A673 (cell line): ENCODE measurements around the gene UST. TPM values are rescaled to one million over a fixed set of nuclear protein-coding genes. Genes with fewer than 3 reads are reported as not detected.

Source experiments
- BruUV-seq: library from RNA; stranded (reverse); fragments of 400-500 nt; replicated peaks from 2 replicates; lab custom pipeline; 2021; lab: Mats Ljungman, UMichigan
- CTCF ChIA-PET: fragments of 300-600 bp; sonication (Branson Sonifier 250); formaldehyde crosslinking; loops from one replicate; lab custom pipeline; 2022; ENCODE audit warnings: antibody characterized with exemption; lab: Charles Lee
- POLR2A ChIA-PET: fragments of 300-600 bp; sonication (Branson Sonifier 250); formaldehyde crosslinking; loops from one replicate; lab custom pipeline; 2022; ENCODE audit warnings: antibody characterized with exemption; ENCODE audit not compliant: low non-redundant PET; lab: Charles Lee
- DNase-seq: peaks from one replicate; pipeline ENCODE4 v3.0.0-alpha.2; 2015; ENCODE audit warnings: low spot score
- H3K27ac ChIP-seq: fragments of 200-600 bp; sonication (generic); 2 replicates; pipeline ENCODE4 v1.5.1; 2016; ENCODE audit warnings: mixed run types, low read depth, mild to moderate bottlenecking, mixed read lengths, antibody characterized with exemption, low read length; ENCODE audit not compliant: poor library complexity, severe bottlenecking
- H3K27me3 ChIP-seq: fragments of 200-600 bp; sonication (generic); replicated peaks from 2 replicates; pipeline ENCODE4 v1.6.1; 2017; ENCODE audit warnings: mixed run types, low read depth, mild to moderate bottlenecking, mixed read lengths, antibody characterized with exemption, low read length; ENCODE audit not compliant: insufficient read depth, poor library complexity
- H3K36me3 ChIP-seq: fragments of 200-600 bp; sonication (generic); 2 replicates; pipeline ENCODE4 v1.6.1; 2016; ENCODE audit warnings: mixed run types, mild to moderate bottlenecking, mixed read lengths, antibody characterized with exemption, low read length; ENCODE audit not compliant: insufficient read depth, poor library complexity, severe bottlenecking
- H3K4me1 ChIP-seq: fragments of 200-600 bp; sonication (generic); 2 replicates; pipeline ENCODE4 v1.6.1; 2017; ENCODE audit warnings: mixed run types, mild to moderate bottlenecking, mixed read lengths, antibody characterized with exemption, low read length; ENCODE audit not compliant: insufficient read depth, poor library complexity, severe bottlenecking
- H3K4me3 ChIP-seq: fragments of 200-600 bp; sonication (generic); 2 replicates; pipeline ENCODE4 v1.5.1; 2016; ENCODE audit warnings: low read depth, mixed run types, mild to moderate bottlenecking, mixed read lengths, low read length; ENCODE audit not compliant: poor library complexity, severe bottlenecking
- H3K9me3 ChIP-seq: fragments of 200-600 bp; sonication (generic); 2 replicates; pipeline ENCODE4 v1.6.1; 2016; ENCODE audit warnings: mixed run types, low read depth, mild to moderate bottlenecking, mixed read lengths, antibody characterized with exemption, low read length; ENCODE audit not compliant: poor library complexity, severe bottlenecking
- CTCF ChIP-seq: fragments of 300-800, 200-600 bp; sonication (generic); conservative IDR thresholded peaks from 2 replicates; pipeline ENCODE4 v1.5.1; 2017; ENCODE audit warnings: low read depth, mild to moderate bottlenecking, antibody characterized with exemption, low read length, moderate library complexity, mixed read lengths
- EZH2 ChIP-seq: fragments of 200-600 bp; sonication (generic); IDR thresholded peaks from 2 replicates; pipeline ENCODE4 v1.6.1; 2017; ENCODE audit warnings: borderline replicate concordance, low read depth, mild to moderate bottlenecking, mixed read lengths, antibody characterized with exemption, low read length; ENCODE audit not compliant: poor library complexity, severe bottlenecking
- intact Hi-C: fragments of 100-400 bp; cut with micrococcal nuclease; formaldehyde crosslinking; loops from one replicate; pipeline ENCODE4 v1.10.0; 2022; ENCODE audit not compliant: unreplicated experiment
- total RNA-seq: library from RNA; stranded (reverse); gene quantifications from 2 replicates; pipeline ENCODE4 v1.2.3, GENCODE V29; 2021

UST gene
- total RNA-seq, 1 experiment from 2014 or later: 1.5 TPM

GRCh38 chr6:148997865-148998264 is 251.0 kb downstream of the UST start:
- Histone ChIP-seq H3K9me3 (peaks cover 7% of the 10 kb centered on the region), H3K4me1 (no peaks in the 10 kb centered on the region), H3K4me3 (no peak overlapping the region), H3K27me3 (no peaks in the 10 kb centered on the region), H3K27ac (no peak overlapping the region), H3K36me3 (no peaks in the 10 kb centered on the region)
- intact Hi-C loops: no loop called here
- CTCF ChIA-PET: no interaction called here
- POLR2A ChIA-PET: no interaction called here
- no TSS peak for BruUV-seq
- TF ChIP-seq CTCF (no peak), EZH2 (no peak)
- peak; percentile 4 for DNase-seq

GRCh38 chr6:148998704-148999103 is 251.9 kb downstream of the UST start:
- ChIA-PET POLR2A (no interaction called here), CTCF (no interaction called here)
- no peak for DNase-seq
- Histone ChIP-seq H3K4me1 (no peaks in the 10 kb centered on the region), H3K9me3 (peaks cover 7% of the 10 kb centered on the region), H3K27ac (no peak overlapping the region), H3K4me3 (no peak overlapping the region), H3K27me3 (no peaks in the 10 kb centered on the region), H3K36me3 (no peaks in the 10 kb centered on the region)
- intact Hi-C loops: no loop called here
- no TSS peak for BruUV-seq
- TF ChIP-seq CTCF (no peak), EZH2 (no peak)

- CTCF ChIA-PET: no interaction called here
- Histone ChIP-seq H3K4me3 (no peak overlapping the region), H3K9me3 (peaks cover 7% of the 10 kb centered on the region), H3K36me3 (no peaks in the 10 kb centered on the region), H3K27ac (no peak overlapping the region), H3K27me3 (no peaks in the 10 kb centered on the region), H3K4me1 (no peaks in the 10 kb centered on the region)
- no peak for DNase-seq
- POLR2A ChIA-PET: no interaction called here
- no TSS peak for BruUV-seq
- intact Hi-C loops: no loop called here
- TF ChIP-seq CTCF (no peak), EZH2 (no peak)
Measured at GRCh38 chr6:148999501-148999900, 252.7 kb downstream of the UST start.
